Stimulated activated CD8-positive, alpha-beta memory T cell treated with anti-CD3 and anti-CD28 coated beads, Interleukin-7, amount 100 ng/mL, for 4 hours (primary cell): ENCODE data around the gene MLH3.
"Not testable (repeated sequence)": the region's sequence is repeated elsewhere in the genome, so short reads cannot be mapped to it uniquely, and the experiment has no call there.

Source experiments
- DNase-seq, 2 donors: peaks; one replicate each; pipeline ENCODE4 v3.0.0-alpha.2; 2020; ENCODE audit warnings: low read depth in 2 of 2

The MLH3 gene

DNA sequence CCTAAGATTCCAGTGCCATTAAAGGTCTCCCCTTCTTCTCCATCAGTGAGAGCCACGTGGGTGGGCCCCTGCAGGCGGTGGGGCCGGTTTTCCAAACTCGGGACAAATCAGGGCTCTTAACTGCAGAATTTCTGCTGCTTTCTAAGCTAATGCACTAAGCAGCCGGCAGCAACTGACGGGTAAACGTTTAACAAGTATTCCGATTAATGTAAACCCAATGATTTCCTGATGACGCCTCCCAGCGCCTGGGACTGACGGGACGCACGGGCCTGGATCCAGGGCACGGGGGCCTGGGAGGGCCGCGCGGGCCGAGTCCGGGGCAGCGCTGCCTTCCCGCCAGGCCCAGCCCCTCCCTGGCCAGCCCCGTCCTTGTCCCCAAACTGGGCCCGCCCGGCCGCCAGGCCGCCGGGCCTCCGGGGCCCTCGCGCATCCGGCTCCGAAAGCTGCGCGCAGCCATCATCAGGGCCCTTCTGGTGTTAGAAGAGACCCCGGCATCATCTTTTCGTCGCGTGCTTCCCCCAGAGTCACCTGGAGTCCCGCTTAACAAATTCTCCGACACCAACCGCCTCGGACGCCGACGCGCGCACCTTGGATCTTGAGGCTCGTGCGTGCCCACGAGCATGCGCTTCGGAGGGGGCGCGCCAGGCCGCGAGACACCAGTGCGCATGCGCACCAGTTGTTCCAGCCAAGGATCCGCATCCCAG is at the start of gene MLH3:
Gene MLH3 (minus strand): TSS at position 616 of the 704 bp plus-strand sequence. CDS start 1,812 bp downstream, outside the sequence.
- DNase-seq, result peak; percentile 49 to 76

DNA sequence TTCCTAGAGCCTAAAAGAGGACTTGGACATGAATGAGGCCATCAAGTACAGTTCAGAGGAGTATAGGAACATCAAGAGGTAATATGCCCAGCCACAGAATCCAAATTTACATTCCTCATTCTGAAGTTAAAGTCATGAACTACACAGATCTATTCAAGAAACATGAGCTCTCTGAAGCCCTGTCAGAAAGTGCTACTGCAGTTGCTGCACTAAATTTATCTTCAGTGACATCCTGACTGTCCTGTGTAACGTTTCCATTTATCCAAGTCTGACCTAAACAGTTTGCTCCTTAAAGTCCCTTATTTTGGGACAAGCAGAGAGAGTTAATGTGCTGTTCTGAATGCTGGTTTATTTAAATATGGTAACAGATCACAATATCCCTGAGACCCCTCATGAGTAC is 47.4 kb upstream of the MLH3 start:
- no peak for DNase-seq

DNA sequence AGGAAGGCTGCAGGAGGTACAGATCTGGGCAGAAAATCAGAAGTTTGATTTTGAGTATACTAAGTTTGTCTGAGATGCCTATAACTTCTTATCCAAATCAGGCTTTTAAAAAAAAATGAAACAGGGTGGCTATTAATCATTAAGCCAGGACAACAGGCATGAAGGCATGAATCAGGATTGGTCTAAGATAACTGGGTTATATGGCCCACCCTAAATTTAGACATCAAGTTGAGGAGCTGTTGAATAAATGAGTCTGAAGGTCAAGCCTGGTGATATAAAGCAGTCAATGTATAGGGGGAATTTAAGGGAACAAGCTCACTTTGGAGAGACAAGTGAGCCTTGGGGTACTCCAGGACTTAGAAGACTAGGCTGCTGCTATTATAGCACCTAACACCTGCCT is 46.9 kb upstream of the MLH3 start:
- DNase-seq, result no peak

DNA sequence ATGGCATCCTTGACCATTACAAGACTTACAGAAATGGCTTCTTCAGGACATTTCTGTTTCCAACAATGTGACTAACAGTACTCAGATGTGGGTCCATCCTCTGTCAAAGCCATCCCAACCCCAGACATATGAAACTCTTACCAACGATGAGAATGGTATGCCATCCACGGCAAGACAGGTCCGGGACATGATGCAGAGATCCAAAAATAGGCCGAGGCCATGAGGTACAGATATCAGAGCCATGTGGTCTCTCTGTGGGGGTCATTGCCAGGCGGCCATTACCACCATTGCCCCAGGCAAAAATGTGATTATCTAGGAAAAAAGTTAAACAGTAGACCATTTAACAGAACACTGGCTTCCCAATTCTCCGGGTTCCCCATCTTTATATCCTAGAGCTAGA is 45.7 kb upstream of the MLH3 start:
- DNase-seq, result no peak

DNA sequence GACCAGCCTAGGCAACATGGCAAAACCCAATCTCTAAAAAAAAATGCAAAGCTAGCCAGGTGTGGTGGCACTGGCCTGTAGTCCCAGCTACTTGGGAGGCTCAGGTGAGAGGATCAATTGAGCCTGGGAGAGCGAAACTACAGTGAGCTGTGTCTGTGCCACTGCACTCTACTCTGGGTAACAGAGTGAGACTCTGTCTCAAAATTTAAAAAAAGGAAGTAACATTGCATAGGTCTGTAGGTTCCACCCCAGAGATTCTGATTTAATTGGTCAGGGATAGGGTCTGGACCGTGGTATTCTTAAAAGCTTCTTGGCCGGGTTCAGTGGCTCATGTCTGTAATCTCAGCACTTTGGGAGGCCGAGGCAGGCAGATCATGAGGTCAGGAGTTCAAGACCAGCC is 44.4 kb upstream of the MLH3 start:
- no peak for DNase-seq

DNA sequence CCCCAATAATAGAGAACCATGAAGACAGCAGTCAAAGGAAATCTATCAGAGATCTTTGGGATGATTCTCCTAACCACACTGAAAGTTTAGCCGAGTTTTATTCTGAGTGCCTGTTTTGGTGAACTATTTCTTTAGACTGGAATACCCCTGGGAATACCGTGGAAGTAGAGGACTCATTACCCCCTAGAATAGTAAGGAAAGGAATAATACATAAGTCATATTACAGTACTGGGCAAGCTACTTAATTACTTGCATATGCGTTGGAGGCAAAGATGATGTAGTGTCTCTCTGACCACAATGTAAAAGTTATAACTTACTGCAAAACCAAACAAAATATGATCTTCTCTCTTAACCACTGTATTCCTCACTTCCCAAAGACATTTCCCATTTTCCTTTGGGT is 43.6 kb upstream of the MLH3 start:
- DNase-seq, result no peak

DNA sequence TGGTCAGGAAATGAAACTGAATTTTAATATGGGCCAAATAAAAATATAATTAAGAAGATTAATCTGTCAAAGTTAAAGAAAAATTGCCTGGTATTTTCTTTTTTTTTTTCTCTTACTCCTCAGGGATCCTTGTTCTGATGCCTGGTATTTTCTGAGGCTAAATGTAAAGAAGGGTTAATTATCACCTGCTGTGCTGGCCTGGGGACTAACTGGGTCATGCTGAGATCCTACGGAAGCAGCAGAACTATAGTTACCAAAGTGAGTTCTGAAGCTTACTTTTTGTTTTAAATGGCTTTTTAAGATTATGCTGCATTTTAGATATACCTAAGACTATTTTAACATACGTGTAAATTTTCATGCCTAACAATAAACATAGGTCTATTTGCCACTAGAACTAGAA is 41.4 kb upstream of the MLH3 start:
- no peak for DNase-seq

DNA sequence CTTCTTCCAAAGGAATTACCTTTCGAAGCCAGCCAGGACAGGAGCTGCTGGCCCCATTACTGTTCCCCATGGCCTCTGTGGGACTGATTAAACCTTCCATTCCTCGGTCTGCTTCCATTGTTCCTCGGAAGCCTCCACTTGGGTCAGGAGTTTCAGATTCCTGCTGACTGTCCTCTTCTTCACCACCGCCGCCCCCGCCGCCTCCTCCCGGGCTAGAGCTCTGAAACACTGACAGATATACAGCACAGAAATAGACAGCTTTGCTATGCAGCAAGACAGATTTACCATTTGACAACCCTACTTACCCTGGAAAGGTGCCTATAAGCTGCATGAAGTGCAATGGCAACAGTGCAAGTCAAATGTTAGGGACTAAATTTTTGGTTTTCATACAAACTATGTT is 40.0 kb upstream of the MLH3 start:
- no peak for DNase-seq

DNA sequence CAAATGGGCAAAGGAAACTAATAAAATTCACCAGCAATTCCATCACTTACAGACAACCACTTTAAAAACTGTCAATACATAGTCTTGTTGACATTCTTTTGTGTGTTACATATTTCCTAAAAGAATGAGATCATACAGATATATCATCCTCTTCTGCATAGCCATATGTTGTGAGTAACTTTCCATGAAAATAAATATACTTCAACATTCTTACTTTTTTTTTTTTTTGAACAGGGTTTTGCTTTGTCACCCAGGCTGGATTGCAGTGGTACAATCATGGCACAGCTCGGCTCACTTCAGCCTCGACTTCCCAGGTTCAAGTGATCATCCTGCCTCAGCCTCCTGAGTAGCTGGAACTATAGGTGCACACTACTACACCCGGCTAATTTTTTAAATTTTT is 39.1 kb upstream of the MLH3 start:
- DNase-seq, result no peak

DNA sequence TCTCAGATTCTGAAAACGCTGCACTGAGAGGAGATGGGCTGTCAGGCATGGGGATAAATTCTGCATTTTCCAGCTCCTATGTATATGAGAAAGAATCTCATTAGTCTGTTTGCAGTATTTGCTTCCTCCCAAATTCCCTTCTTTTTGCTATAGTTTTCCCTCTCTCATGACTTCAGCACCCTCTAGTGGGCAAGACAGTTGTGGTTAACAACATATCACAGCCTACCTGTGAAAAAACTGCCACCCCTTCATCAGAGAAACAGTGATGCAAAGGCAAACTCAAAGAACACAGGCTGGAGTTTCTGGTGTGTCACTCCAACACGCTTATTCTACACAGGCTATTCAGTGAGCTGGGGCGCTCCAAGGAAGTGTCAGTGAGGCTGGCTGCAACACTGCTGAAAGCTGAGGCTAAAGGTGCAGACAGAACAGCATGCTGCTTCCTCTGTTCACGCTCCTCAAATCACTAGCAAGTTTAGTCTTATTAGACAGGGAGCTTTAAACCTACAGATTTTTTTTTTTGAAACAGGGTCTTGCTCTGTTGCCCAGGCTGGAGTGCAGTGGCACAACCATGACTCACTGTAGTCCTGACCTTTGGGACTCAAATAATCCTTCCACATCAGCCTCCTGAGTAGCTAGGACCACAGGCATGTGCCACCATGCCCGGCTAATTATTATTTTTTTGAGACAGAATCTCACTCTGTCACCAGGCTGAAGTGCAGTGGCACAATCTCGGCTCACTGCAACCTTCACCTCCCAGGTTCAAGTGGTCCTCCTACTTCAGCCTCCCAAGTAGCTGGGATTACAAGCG is 37.5 kb upstream of the MLH3 start:
- DNase-seq, result peak; percentile 3 to 12

DNA sequence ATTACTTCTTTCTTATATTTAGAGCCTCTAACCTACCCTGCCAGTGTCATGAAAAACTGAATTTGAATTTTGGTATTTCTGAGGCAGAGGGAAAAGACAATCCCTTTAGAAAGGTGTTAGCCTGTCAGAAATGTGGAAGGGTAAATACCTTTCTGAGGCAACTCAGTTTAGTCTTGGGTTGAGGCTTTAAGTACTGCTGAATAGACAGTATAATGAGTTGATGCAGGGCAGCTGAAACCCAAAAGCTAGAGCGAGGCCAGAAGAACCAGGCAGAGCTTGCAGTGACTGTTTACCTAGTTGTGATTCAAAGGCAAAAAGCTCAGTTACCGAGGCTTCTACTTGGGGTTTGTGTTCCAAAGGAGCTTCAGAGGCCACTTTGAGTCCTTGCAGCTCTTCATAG is 36.9 kb upstream of the MLH3 start:
- DNase-seq, result no peak

DNA sequence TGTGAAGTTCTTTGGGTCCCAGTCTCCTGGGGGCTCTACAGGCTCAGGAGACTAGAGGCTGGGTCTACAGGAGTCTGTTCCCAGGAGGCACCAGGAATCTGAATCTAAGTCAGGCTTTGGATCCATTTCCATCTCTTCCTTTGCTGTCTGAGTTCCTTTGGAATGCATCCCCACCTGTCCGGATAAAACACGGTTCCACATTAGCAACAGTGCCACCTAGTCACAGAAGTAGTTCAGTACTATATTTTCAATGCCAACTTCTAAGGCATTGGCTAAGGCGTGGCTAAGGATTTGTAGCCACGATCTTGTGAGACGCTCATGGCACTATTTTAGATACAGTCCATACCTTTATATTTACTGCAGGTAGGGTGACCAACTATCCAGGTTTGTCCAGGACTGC is 33.2 kb upstream of the MLH3 start:
- DNase-seq, result no peak

DNA sequence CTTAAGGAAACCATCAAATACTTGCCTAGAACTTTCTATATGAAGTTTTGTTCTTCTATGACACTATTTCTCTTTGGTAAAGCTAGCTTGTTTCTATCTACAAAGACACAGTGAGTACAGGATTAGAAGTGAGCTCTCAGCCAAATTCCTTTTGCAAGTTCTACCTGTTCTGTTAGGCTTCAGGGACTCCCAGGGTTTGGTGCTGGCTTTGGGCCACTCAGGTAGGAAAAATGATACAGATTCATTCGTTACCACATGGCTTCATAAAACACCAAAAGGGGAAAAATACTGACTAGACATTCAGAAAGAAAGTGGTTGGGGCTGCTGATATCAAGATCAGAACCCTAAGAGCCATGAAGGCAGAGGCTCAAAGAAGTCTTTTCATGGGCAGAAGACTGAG is 32.0 kb upstream of the MLH3 start:
- DNase-seq, result no peak

DNA sequence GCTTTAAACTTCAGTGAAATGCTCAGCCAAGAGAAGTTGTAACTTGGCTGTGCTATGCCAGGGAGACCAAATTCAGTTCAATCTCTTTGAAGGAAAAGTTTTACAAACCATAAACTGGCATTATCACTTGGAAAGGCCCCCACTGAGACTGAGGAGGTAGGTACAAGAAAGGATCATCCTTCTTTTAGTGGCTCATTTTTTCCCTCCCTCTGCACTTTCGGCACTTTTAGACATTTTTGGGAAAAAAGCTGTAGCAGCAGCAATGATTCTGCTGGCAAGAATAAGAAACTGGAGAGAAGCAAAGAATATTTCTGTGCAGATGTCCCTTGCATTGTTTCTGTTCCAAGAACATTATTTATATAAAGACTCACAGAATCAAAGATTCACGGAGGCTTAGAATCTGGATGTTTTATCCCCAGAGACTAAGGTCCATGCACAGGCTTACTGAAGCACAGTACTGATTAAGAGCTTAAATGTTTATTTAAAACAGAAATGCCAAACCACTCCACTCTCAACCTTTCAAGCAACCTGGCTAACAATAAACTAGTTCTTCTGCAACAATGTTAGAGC is 30.5 kb upstream of the MLH3 start:
- no peak for DNase-seq

DNA sequence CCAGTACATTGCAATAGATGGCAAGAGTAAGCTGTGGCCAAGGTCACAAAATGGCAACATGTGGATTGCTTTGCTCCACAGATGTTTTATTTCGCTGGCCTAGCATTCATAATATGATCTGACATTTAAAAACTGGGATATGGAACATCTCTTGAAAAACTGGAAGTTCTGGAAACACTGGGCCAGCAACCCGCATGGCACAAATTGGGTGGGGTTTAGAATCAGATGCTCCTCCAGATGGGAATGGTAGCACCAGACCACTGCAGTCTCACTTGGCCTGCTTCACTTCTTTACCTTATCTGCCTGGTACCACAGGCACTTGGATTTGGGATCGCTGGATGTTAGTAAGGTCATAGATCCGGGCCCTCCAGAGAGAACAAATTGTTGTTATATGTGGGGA is 28.3 kb upstream of the MLH3 start:
- no peak for DNase-seq

DNA sequence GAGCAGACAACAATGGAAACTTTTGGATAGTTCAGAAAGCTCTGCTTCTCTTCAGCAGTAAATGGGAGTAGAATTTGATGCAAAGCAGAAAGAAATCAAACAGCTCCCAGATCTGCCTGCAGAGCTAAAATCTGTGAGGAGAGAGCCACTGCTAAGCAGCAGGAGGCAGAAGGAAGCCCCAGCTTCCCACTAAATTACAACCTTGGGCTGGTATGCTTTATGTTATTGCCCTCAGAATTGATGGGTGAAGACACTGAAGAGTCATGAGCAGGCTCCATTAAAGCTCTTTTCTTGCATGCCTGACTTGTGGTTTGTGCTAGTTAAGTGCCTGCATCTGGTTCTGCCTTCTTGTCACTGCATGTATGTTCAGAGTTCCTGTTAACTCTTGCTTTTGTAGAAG is 26.5 kb upstream of the MLH3 start:
- DNase-seq, result no peak

DNA sequence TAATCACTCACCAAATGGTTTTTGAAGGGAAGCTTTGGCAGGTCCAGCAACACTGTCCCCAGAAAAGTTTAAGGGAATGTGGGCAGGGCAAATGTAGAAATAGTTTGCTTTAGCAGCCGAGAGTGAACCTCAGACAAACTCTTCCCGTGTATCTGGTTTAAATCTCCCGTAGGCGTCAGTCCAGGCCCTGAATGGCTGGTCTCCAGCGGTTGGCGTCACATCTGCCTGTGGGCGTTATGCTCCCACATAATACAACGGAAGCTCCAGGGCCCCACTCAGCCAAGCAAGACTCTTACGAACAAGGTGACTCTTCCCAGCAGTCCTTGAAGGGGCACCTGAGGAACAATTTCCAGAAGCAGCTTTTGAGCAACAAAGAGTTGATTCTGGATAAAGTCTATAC is 19.1 kb upstream of the MLH3 start:
- DNase-seq, result no peak

DNA sequence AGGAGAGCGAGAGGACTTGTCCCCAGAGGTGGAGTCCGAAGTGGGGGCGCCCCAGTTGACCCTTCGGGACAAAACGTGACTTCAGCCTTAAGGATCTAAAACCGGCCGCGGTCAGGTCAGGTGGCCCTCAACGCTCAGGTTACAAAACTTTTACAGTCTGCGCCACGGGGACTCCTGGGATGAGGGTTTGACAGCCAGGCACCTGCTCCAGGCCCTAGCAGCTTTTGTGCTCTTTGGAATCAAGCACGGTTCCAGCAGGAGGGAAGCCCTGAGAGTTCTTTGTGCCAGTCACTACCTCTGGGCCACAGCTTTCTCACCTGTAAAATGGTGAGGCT is 18.5 kb upstream of the MLH3 start:
- DNase-seq, result no peak

DNA sequence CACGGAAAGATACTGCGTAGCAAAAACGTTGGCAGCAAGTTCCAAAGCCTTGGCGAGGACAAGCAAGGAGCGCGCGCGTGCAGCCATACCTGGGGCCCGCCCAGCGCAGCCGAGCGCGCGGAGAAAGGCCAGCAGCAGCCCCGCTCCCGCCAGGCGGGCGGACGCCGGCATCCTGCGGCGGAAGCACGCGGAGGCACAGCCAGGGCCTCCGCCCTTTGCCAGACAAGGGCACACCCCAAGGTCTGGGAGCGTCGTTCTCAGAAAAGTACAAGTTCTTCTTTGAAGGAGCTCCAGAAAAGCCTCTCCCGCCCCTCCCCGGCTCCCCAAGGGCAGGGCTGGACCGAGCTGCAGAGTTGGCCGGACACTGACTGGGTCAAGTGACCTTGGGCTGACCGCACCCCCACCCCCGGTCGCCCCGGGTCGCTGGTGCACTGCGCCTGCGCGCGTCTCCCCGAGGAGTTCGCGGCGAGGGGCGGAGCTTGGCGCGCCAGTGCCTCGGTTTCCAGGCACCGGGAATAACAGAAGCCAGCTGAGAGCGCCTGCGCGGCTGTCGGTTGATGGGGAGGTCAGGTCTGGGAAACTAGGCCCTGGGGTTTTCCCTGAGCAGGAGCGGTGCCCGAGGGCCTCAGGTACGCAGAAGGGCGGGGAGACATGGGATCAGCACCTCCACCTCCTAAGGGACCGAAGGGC is 18.0 kb upstream of the MLH3 start, which contains the start of gene ZC2HC1C:
Gene ZC2HC1C (plus strand): TSS at position 521 of the 690 bp plus-strand sequence. CDS start 933 bp downstream, outside the sequence.
- DNase-seq, result peak; percentile 12 to 30

DNA sequence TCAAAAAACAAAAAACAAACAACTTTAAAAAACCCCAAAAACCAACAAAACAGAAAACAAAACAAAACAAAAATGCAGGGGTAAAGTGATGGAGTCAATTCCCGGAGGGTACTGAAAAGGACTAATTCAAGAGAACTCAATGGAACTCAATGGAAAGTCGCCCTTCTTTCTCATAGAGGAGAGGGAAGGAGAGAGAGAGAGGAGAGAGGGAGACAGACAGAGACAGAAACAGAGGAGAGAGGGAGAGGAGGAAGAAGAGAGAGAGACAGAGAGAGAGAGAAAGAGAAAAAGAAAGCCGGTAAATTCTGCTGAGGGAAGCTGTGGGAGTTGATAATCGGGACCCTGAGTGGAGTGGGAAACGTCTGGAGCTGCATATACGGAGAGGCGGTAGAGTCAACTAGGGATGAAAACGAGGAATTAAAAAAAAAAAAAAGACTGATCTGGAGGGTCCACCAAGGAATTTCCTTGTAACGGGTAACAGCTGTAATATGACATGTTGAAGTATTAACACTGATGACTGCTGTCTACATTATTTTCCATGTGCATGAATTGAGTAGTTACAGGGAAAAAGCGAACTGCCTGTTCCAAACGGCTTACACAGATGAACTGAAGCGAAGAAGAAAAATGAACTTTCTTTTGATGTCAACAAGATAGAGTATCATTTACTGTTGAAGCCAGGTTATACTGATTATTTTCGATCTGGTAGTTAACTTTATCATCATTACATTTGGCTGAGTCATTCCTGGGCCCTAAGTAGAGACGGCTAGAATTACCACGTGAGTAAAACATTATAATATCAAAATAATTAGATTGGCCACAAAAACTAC is 17.2 kb upstream of the MLH3 start:
- DNase-seq, result no peak

DNA sequence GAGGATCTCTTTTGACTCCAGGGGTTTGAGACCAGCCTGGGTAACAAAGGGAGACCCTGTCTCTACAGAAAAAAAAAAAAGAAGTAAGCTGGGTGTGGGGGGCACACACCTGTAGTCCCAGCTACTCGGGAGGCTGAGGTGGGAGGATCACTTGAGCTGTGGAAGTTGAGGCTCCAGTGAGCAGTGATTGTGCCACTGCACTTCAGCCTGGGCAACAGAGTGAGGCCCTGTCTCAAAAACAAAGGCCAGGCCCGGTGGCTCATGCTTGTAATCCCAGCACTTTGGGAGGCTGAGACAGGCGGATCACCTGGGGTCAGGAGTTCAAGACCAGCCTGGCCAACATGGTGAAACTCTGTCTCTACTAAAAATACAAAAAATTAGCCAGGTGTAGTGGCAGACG is 16.5 kb upstream of the MLH3 start:
- DNase-seq, result not testable (repeated sequence)

DNA sequence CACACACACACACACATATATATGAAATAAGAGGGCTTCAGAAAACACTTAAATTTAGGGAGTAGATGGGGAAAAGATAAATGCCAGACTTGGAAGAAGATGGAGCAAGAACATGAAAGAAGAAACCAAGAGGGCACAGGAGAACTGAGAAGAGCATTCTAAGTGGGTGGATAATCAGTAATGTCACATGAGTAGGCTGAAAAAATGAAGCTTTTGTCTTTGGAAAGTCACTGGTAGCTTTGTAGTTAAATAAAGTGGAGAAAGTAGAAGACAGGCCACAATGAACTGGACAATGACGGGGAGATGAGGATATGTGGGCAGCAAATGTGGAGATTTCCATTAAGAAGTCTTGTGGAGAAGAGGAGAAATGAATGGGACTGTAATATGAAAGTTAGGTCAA is 15.9 kb upstream of the MLH3 start:
- no peak for DNase-seq
